T-helper 22 cell (primary cell): ENCODE measurements around the gene TRABD2B.

Source experiments
- DNase-seq: peaks from one replicate; pipeline ENCODE4 v3.0.0-alpha.2; 2020; ENCODE audit warnings: low read depth

The TRABD2B gene

DNA sequence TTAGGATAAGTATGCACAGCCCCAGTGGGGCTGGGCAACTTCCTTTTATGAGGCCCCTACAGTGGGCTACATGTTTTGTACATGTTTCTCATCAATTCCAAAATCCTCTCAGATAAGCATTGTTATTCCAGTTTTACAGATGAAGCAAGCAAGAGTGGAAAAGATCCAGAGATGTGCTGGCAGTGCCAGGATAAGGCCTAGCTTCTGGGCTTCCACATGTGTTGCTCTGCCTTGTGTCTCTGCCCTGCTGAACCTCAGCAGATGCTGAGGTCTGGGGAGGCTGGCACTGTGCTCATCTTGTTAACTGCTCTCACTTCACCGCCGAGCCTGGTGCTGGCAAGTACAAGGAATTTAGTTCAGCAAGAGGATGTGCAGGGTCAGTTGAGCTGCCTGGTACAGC, 202.1 kb downstream of the TRABD2B start:
- DNase-seq = no peak

DNA sequence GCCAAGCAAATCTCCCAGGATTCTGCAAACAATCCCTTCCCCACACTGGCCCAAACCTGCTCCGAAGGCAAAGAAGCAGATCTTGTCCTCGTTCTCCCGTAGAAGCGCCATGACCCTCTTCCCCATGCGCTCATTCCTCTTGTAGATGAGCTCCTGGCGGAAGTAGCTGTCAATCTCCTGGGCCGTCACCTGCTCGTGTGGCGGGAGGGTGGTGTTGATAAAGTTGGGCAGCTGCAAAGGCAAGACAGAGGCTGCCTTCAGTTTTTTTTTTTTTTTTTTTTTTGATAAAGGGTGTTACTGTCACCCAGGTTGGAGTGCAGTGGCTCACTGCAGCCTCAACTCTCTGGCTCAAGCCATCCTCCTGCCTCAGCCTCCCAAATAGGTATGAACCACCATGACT, 202.7 kb downstream of the TRABD2B start:
- DNase-seq = no peak

- no peak for DNase-seq
Observed at GRCh38 chr1:47794081-47794480, 203.1 kb downstream of the TRABD2B start.

GRCh38 chr1:47793563-47793962, 203.6 kb downstream of the TRABD2B start:
- no peak for DNase-seq

DNA sequence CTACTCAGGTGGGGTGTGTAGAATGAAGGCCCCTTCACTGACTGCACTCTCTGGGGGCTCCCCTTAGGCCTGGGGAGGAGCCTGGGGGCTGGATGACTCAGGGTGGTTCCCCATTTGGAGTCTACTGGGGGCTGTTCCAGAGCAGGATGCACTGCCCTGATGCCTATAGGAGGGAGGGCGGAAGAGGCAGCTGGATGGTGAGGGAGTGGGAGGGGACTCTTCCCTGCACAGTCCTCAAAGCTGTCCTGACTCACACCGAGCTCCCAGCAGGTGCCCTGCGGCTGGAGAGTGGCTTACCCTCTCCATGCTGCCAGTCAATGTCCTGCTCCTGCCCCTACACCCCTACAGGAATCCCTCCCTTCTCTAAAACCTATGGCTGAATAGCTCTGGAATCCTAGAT, 204.4 kb downstream of the TRABD2B start:
- DNase-seq = no peak

DNA sequence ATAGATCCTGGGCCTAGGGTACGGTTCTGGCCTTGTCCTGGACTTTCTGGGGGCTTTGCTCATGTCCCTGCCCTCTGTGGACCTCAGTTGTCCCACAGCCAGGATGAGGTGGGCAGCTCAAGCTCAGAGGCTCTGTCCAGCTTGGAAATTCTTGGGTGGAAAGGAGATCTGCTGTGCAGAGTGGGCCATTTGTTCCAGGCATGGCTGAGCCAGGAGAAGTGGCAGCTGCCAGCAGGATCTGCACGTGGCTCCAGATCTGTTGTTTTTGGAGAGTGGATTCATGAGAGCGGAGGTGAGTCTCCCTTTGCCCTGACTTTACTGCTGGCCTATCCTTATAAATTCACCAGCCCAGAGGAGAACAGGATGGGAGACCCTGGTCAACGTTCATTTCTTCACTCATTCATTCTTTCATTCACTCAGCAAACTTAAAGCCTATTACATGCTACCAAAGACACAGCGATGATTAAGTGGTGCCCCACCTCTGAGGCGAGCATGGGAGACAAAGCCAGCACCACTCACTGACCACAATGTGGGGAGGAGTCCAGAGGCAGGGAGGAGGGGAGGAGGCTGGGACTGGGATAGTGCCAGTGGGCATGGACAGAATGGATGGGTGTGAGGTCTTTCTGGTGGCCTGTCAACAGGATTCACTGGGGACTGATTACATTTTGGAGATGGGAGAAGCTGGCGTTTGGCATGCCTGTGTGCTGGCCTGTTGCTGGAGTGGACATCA, 205.1 kb downstream of the TRABD2B start:
- DNase-seq = no peak

GRCh38 chr1:47788761-47789160, 208.4 kb downstream of the TRABD2B start:
- DNase-seq = no peak

DNA sequence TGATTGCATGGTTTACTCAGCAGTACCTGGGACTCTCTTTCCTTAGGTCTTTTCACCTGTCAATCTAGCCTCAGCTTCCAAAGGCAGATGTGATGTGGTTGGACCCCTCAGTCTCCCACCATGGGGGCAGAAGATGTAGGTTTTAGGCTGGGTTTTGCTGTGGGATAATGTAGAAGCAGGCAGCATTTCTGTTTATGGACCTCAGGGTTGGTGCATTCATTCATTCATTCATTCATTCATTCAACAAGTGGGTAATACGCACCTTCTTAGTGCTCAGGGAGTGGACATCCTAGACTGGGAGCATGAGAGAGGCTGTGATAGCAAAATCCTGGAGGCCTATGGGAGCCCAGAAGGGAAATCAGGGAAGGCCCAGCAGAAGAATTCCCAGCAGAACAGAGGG, 209.6 kb downstream of the TRABD2B start:
- DNase-seq = no peak

DNA sequence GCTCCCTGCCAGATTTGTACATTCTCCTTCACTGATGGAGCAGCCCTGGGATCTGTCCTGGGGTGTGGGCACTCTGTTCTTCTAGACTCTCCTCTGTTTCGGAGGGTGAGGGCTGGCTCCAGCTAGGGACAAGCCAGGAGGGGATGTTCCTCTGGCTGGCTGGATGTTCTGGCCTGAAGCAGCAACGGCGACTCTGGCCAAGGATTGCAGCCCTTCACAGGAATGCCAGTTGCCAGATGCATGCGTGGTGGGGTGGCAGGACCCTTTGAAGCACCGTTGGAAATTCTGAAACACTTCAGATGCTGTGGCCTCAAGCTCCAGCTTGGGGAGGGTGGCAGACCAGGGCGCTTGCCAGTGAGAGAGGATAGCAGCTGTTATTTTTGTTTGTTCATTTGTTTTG, 210.9 kb downstream of the TRABD2B start:
- DNase-seq = no peak

DNA sequence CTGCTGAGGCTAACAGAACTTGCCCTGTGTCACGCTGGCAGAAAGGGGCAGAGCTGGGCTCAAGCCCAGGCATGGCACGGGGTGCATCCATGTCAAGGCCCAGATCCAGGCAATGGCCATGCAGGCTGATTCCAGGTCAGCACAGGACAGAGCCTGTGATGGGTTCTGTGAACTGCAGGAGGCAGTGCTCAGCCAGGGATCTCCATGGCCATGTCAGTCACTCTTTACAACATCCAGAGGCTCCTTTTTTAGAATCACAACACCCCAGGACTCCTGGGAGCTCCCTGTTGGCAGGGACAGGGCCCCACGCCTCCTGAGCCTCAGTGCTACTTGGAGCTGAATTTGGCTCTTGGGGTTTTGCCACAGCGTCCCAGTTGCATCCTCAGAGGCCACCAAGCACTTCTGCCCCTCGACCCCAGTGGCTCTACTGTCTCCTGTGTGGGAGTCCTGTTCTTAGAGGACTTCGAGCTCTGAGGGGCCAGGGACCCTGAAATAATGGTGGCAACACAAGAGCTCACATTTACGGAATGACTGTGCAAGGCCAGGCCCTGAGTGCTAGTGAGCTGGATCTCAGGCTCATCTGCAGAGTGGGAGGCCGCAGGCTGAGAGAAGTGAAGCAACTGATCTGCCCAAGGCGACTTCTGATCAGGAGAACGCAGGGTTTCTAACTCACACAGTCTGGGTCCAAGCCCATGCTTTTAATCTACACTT, 211.5 kb downstream of the TRABD2B start:
- no peak for DNase-seq

- no peak for DNase-seq
Observed at GRCh38 chr1:47785118-47785517, 212.1 kb downstream of the TRABD2B start.

GRCh38 chr1:47784497-47784822, 212.7 kb downstream of the TRABD2B start:
- no peak for DNase-seq

DNA sequence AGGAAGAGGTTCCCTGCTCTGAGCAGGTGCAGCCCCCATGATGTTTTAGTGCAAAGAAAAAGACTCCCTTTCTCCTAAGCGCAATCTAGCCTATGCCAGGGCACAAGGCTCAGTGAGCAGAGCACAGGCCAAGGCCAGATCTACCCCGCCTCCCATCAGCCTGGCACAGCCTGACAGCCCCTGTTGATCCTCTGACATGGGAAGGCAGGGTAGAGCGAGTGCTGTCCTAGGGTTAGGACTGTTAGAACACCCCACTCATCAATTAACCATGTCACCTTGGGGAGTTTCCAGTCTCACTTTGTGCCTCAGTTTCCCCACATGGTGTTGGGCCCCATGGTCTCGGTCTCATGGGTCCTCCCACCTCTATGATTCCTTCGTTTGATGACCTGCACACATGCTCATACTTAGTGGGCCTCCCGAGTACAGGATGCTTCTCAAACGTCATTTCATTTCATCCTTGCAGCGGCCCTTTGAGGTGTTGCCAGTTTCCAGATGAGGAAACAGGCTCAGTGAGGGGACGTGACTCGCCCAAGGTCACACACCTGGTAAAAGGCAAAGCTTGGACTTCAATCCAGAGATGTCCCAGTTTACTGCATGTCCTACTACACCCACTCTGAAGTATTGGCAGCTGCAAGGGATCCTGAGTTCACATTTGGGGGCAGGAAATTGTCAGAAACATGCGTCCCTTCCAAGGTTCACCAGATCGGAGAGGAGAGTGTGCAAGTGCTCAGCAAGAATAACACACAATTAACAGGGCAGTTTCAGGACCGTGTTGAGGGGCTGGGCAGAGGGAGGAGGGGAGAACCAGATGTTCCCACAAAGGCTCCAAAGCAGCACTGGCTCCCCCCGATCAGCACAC, 213.3 kb downstream of the TRABD2B start:
- no peak for DNase-seq

DNA sequence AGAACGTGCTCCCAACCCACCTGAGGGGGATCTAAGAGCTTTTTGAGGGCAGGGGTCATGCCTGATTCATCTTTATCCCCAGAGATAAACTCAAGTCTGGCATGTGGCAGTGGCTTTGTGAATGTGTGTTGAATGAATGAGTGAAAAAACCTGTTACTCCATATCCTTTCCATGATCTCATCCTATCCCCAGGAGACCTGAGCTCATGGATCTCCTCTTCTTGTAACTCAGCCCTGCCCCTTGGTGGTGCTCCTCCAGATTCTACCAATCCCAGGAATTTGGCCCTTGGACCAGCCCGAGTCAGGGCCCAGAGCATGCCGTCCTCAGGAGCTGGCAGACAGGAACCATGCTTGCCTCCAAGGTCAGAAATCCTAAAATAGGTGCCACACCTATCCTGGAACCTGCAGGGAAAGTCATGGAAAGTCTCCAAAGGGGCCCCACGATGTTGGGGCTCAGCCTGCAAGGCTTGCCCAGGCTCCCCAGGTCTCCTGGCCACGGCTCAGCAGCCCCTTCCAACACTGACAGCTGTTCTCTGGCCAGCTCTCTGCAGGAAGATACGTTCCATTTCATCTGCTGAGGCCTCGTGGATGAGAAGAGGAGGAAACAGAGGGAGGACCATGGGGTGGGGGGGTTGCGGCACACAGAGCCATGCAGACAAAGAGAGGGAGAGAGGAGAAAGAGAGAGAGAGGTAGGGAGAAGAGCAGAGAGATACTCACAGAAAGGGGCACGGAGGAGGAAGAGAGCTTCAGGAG, 214.6 kb downstream of the TRABD2B start:
- DNase-seq = no peak

DNA sequence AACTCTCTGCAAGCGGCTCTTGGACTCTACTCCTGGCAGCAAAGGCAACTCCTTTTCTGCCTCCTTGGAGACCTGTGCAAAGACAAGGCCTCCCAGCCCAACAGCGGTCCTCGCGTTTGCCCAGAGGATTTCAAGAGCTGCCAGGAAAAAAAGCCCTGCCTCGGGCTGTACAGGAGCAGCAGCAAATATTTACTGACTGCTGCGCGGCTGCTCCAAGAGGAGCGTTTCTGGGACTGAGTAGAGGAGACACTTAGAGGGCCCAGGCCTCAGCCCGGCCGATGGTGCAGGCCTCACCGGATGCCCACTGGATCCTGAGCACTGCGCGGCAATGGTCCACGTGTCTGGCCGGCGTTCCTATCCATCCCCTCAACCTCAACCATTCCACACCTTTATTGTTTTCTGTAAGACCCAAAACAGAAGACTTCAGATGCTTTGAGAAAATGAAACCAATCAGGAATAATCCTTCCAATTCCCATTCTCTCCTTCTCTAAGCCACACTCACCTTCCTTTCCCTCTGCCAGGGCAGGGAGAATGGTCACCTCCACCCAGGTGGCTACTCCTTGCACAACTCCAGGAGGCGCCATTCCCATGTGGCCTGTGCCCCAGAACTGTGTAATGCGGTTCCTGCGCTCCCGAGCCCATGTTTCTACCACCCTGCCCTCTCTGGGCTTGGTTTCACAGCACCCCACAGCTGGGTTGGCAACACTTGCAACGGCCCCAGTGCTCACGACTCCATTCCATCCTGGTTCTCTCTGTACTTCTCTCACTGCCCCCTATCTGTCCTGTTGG, 215.8 kb downstream of the TRABD2B start:
- no peak for DNase-seq

DNA sequence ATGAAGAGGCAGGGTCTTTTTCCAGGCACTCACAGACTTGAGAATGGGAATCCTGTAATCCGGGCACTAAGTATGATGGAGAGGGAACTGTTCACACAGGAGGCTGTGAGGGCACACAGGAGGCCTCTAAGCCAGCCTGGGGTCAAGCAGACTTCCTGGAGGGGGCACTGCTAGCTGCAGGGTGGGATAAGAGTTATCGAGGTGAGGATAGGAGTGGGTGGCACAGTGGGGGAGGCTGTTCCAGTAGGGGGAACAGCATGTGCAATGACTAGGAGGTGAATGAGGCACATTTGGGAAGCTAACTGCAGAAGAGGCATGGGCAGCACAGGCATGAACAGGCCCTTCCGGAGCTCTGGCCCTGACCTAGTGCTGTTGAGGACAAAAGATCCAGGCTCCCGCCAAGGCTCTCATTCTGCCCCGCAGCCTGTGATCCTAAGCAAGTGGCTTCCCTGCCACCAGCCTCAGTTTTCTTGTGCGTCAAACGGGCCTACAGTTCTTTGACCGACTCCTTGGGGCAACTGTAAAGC, 216.7 kb downstream of the TRABD2B start:
- no peak for DNase-seq

DNA sequence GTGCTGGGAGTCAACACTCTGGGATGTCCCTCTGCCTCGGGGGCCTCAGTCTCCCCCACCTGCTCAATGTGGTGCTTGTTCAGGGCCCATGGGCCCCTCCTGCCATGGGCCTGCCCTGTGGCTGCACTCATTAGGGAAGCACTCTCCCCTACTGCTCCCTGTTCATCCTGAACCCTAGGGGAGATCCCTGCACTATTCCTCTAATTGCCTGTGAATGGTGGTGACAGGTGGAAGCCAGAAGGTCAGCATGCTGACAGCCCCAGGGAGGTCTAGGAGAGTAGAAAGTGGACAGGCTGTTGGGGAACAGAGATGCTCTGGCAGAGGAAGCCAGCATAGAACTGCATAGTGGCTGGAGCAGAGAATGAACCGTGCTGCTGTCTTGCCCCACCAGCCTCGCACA, 217.6 kb downstream of the TRABD2B start:
- no peak for DNase-seq

DNA sequence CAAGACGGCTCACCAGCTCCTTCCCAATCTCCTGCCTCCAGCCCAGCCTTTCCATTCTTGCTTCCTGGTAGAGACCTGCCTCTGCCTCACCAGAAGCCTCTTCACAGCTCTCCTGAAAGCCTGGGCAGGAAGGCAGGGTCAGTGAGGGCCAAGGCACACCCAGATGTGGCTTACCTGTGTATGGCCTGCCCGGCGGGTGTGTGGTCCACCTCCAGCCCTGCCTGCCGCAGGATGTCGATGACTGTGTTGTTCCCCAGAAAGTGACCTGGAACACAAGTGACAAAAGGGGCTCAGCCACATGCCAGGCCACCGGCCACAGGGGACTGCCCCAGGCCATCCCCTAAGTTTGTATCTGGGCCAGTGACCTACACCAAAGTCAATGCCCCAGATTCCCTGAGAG, 218.9 kb downstream of the TRABD2B start:
- DNase-seq = no peak

DNA sequence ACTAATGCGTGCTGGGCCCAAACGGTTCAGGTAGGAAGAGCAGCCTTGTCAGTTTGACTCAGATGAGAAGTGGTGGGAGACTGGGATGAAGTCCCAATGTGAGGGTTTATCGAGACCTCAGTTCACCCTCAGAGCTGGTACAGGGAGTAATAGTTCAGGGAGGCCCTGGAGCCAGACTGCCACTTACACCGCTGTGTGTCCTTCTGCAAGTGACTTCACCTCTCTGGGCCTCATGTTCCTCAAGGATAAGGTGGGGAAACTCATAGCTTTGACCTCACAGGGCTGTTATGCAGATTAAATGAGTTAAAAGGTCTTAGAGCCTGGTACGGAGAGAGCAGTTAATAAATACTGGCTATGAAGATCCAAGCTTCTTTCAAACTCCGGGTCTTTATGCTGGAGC, 219.9 kb downstream of the TRABD2B start:
- no peak for DNase-seq

- no peak for DNase-seq
Observed at GRCh38 chr1:47776667-47777131, 220.5 kb downstream of the TRABD2B start.
